ENCODE results near the gene LTBP4.

Gene LTBP4

GRCh38 chr19:40662925-40663694, 61.9 kb downstream of the LTBP4 start:
- DNase-seq (ENCODE audit: low read depth in 2 of 2) = peak; percentile 77 to 79

- peak in 1 of 2 donors; percentile 7 for DNase-seq (ENCODE audit: low read depth in 2 of 2)
Measured at GRCh38 chr19:40663695-40664692, 62.8 kb downstream of the LTBP4 start.

DNA sequence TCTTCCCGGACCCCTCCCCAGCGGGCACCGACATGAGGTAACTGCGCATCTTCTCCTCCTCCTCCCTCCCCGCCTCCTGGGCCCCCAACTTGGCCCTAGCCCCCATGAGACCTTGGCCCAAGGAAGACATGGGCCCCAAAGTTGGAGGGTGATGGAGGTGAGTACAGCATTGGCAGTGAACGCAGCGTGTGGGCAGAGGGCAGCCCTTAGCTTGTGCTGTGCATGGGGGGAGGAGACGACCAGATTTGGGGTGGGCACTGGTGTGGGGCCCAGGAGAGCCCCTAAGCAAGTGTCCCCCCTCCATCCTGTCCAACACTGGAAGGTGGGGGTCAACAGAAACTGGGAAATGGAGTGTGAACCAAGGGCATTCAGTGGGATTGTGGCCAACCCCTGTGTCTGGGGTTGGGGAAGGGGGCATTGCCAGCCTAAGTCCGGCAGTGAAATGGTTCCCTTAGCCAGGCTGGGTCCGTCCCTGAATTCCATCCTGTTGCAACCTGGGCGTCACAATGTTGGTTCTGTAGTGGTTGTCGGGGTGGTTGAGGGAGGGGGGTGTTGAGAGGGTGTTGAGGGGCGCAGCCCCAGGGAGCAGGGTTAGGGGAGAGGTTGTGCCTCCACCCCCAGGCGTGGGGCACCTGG, 65.8 kb downstream of the LTBP4 start:
- no peak for DNase-seq (ENCODE audit: low read depth in 2 of 2)

- DNase-seq (ENCODE audit: low read depth in 2 of 2) = no peak
Measured at GRCh38 chr19:40667602-40668001, 66.4 kb downstream of the LTBP4 start.

GRCh38 chr19:40668991-40669614, 67.9 kb downstream of the LTBP4 start:
- no peak for DNase-seq (ENCODE audit: low read depth in 2 of 2)

DNA sequence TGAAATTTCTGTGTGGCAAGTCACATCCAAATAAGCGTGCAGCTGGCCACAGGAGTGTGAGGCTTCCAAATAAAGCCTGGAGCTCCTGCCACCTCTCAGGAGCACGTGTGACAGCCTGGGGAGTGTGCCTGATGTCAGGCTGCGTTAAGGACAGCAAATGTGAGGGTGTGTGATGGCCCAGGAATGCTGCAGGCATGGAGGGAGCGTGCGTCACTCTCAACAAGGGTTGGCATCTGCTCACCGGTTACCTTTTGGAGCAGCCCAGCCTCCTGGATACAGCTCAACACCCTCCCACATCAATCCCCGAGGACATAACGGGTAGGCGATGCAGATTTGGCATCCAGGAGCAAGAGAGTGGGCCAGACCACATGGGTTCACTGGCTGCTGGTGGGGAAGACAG, 70.2 kb downstream of the LTBP4 start:
- DNase-seq (ENCODE audit: low read depth in 2 of 2) = no peak

GRCh38 chr19:40672038-40672437, 70.9 kb downstream of the LTBP4 start:
- DNase-seq (ENCODE audit: low read depth in 2 of 2) = no peak

DNA sequence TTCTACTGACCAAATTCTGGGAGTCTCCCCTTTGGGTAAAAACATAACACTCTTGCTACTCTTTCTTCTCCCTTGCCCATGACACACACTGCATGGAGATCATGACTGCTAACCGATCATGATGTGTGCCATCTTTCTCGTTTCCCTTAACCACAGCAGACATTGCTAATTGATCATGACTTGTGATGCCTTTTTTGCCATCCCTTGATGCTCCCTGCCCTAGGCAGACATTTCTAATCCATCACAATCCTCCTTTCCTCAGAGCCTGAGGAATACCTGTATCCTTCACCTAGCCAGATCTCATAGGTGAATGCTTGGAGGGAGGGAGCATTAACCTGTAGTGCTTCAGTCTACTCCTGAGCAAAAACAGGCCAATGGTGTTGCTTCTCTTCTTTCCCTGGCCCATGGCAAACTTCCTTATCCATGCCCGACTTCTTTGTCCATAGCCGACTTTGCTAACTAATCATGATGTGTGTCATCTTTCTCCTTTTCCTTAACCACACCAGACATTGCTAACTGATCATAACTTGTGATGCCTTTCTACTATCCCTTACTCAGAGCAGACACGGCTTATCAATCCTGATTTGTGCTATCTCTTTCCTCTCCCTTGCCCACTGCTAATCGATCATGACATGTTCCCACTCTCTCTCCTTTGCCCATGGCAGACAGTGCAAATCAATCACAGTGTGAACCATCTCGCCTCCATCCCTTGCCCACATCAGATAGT, 71.6 kb downstream of the LTBP4 start:
- DNase-seq (ENCODE audit: low read depth in 2 of 2) = no peak

GRCh38 chr19:40673397-40673796, 72.2 kb downstream of the LTBP4 start:
- no peak for DNase-seq (ENCODE audit: low read depth in 2 of 2)

DNA sequence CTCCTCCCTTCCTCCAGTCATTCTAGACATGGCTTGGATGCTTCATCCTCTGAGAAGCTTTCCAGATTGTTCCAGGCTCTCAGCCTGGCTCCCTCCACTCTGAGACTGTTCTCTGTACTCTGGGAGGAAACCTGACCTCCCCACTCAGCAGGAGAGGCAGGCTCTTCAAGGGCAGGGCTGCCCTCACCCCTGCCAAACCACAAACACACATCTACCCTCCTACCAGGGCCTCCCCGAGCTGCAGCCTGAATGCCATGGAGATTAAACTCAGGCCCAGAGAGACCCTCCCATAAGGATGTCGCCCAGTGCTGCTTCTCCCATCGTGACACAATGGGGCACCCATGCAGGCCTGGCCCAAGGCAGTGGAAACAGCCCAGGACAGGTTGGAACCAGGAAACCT, 73.1 kb downstream of the LTBP4 start:
- DNase-seq (ENCODE audit: low read depth in 2 of 2) = no peak

DNA sequence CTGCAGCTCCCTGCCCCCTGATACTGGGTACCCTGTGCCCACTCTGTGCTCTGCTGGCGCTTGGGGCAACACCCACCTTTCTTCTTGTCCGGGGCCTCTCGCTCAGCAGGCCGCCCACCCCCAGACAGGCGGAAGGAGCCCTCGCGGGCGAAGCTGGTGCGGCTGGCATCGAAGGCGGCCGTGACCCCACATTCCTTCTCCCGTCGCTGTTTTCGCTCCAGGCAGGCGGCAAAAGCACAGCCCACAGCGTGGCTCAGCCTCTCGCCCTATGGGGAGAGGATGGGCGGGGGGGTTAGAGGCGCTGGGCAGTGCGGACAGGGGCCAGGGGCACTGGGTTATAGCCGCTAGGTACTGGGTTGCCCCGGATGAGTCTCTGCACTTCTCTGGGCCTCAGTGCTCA, 76.0 kb downstream of the LTBP4 start:
- DNase-seq (ENCODE audit: low read depth in 2 of 2) = no peak
